GM12865 (cell line): ENCODE results near the gene SLC22A5.

Experiments used
- DNase-seq: peaks from one replicate; pipeline ENCODE4 v3.0.0; 2010; ENCODE audit warnings: low read depth
- H3K4me3 ChIP-seq: 2 replicates; pipeline ENCODE4 v1.5.1; 2011; ENCODE audit warnings: mild to moderate bottlenecking, low read depth, low read length, control low read depth
- CTCF ChIP-seq: IDR thresholded peaks from 2 replicates; pipeline ENCODE4 v1.5.1; 2011; ENCODE audit warnings: low read length, control low read depth, low read depth, inconsistent platforms; ENCODE audit not compliant: insufficient read depth; ENCODE audit errors: missing control alignments

Gene SLC22A5

DNA sequence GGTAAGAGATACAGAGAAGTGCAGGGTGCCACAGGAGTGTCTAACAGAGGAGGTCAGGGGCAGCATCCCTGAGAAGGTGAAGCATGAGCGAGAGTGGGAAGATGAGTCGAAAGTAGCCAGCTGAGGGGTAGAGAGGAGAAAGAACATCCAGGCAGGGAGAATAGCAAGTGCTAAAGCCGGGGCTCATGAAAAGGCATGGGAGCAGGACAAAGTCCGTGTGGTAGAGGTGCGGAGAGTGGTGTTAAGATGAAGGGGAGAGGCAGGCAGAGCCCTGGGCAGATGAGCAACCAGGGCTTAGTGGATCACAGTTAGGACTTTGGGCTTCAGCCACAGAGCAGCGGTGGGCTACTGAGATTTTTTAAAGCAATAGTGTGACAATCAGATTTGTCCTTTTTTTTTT, 10.5 kb downstream of the SLC22A5 start:
- no peak for TF ChIP-seq CTCF
- no peak overlapping the region for H3K4me3 ChIP-seq
- DNase-seq, result no peak

DNA sequence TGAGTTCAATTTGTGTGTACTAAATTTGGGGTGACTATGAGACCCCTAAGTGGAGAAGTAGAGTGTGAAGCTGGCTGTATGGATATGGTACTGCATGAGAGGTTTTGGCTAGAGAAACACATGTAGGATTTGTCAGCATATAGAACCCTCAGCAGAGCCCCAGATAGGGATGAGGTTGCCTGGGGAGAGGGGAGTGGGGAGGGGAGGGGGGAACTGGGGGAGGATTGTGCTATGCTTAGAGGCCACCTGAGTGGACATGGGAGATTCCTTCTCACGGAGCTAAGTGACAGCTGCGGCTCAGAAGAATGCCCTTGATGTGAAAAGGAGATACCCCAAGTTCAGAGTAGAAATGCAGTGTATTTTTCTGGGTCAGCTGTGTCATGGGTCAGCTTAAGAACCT, 11.2 kb downstream of the SLC22A5 start:
- H3K4me3 ChIP-seq, result no peak overlapping the region
- TF ChIP-seq CTCF, result no peak
- DNase-seq, result no peak

DNA sequence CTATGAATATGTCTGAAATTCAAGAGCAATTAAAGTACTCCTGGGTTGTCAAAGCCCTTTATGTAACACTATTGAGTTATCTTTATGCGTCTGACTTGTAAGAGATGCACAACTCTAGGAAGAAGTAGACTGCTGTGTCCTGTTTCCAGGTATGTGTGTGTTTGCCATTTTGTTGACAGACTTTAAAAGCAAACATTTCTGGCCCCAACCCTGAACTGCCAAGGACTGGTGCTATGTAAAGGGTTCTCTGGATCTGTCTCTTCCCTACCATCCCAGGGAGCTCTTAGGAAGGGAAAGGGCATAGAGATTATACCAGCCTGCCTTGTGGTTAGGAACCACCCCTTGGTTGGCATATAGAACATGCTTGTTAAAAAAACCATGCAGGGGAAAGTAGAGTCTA, 12.1 kb downstream of the SLC22A5 start:
- no peak overlapping the region for H3K4me3 ChIP-seq
- no peak for DNase-seq
- no peak for TF ChIP-seq CTCF

GRCh38 chr5:132383261-132383660, 13.8 kb downstream of the SLC22A5 start:
- no peak for DNase-seq
- no peak for TF ChIP-seq CTCF
- H3K4me3 ChIP-seq, result no peak overlapping the region

GRCh38 chr5:132383984-132384383, 14.5 kb downstream of the SLC22A5 start:
- DNase-seq, result no peak
- TF ChIP-seq CTCF, result no peak
- H3K4me3 ChIP-seq, result no peak overlapping the region

- no peak for TF ChIP-seq CTCF
Measured at GRCh38 chr5:132384506-132385050, 15.1 kb downstream of the SLC22A5 start.

More at GRCh38 chr5:132384506-132385050, 15.1 kb downstream of the SLC22A5 start:
- no peak overlapping the region for H3K4me3 ChIP-seq
- no peak for DNase-seq
